ENCODE measurements around the gene COL27A1.

COL27A1 gene

GRCh38 chr9:114235033-114235661 lies 79.8 kb downstream of the COL27A1 start:
- Histone ChIP-seq H3K9me3 (ENCODE audit: control insufficient read depth, insufficient read depth, low read depth, low read length) (no peaks in the 10 kb centered on the region), H3K4me3 (ENCODE audit: low read depth, low read length) (no peak overlapping the region), H3K36me3 (ENCODE audit: control insufficient read depth in 2 of 2, insufficient read depth in 1 of 2, low read length in 2 of 2) (no peaks in the 10 kb centered on the region), H3K27ac (ENCODE audit: extremely low read depth, low read depth, low read length) (no peak overlapping the region), H3K4me1 (ENCODE audit: control insufficient read depth, insufficient read depth, low read length) (no peaks in the 10 kb centered on the region)
- no peak for TF ChIP-seq ZEB2 (tag by site-specific recombination; IDR thresholded peaks at IDR 0.05)
- TF ChIP-seq ZNF510 (tag by site-specific recombination; IDR thresholded peaks at IDR 0.05; ENCODE audit: insufficient replicate concordance), result no peak
- TF ChIP-seq ZNF391 (tag by site-specific recombination; IDR thresholded peaks at IDR 0.05; ENCODE audit: borderline replicate concordance, low read depth), result no peak
- TF ChIP-seq HOXA7 (CRISPR knock-in tag; IDR thresholded peaks at IDR 0.05; ENCODE audit: borderline replicate concordance), result no peak
- no peak for TF ChIP-seq ZNF544 (tag by site-specific recombination; IDR thresholded peaks at IDR 0.05)
- TF ChIP-seq ZSCAN23 (tag by site-specific recombination; IDR thresholded peaks at IDR 0.05), result no peak
- TF ChIP-seq ZNF560 (tag by site-specific recombination; IDR thresholded peaks at IDR 0.05; ENCODE audit: borderline replicate concordance), result no peak
- no peak for TF ChIP-seq ZNF747 (tag by site-specific recombination; IDR thresholded peaks at IDR 0.05)
- TF ChIP-seq ZSCAN16 (tag by site-specific recombination; IDR thresholded peaks at IDR 0.05), result no peak
- TF ChIP-seq ZNF645 (tag by site-specific recombination; IDR thresholded peaks at IDR 0.05), result no peak
- TF ChIP-seq PRDM4 (tag by site-specific recombination; IDR thresholded peaks at IDR 0.05), result no peak
- no peak for TF ChIP-seq PATZ1 (tag by site-specific recombination; IDR thresholded peaks at IDR 0.05)
- no peak for TF ChIP-seq ZNF792 (tag by site-specific recombination; IDR thresholded peaks at IDR 0.05)
- TF ChIP-seq GLI2 (tag by site-specific recombination; IDR thresholded peaks at IDR 0.05; ENCODE audit: borderline replicate concordance, low read depth), result no peak
- ChIA-PET CTCF (interaction anchor here (0.9 to 1.3 kb wide), 2 partner anchors 16 to 56 kb away, joined by 3 read pairs; no protein-coding TSS in a partner anchor), POLR2A (no interaction called here)

- no peak overlapping the region for H3K27ac ChIP-seq (ENCODE audit: extremely low read depth, low read depth, low read length)
- TF ChIP-seq ZNF837 (tag by site-specific recombination; IDR thresholded peaks at IDR 0.05), result no peak
- TF ChIP-seq ZFP3 (tag by site-specific recombination; IDR thresholded peaks at IDR 0.05; ENCODE audit: low read depth), result no peak
- no peak for TF ChIP-seq SALL2 (tag by site-specific recombination; IDR thresholded peaks at IDR 0.05; ENCODE audit: borderline replicate concordance)
- TF ChIP-seq ZNF292 (tag by site-specific recombination; IDR thresholded peaks at IDR 0.05; ENCODE audit: borderline replicate concordance, low read depth), result no peak
- TF ChIP-seq ZNF639 (tag by site-specific recombination; IDR thresholded peaks at IDR 0.05), result no peak
- no peak for TF ChIP-seq GLIS1 (tag by site-specific recombination; IDR thresholded peaks at IDR 0.05)
- no peak for TF ChIP-seq ZBTB20 (tag by site-specific recombination; IDR thresholded peaks at IDR 0.05)
- TF ChIP-seq ZFHX2 (tag by site-specific recombination; conservative IDR thresholded peaks at IDR 0.05), result no peak
- no peak for TF ChIP-seq PRDM10 (tag by site-specific recombination; IDR thresholded peaks at IDR 0.05)
- CTCF ChIA-PET, result interaction anchor here (0.6 to 1.6 kb wide), 5 partner anchors 28 to 198 kb away, joined by 3 to 5 read pairs (median 4); no protein-coding TSS in a partner anchor
Observed at GRCh38 chr9:114236391-114237138, 81.2 kb downstream of the COL27A1 start.

More at GRCh38 chr9:114236391-114237138, 81.2 kb downstream of the COL27A1 start:
- H3K4me1 ChIP-seq (ENCODE audit: control insufficient read depth, insufficient read depth, low read length), result no peaks in the 10 kb centered on the region
- H3K9me3 ChIP-seq (ENCODE audit: control insufficient read depth, insufficient read depth, low read depth, low read length), result no peaks in the 10 kb centered on the region
- H3K36me3 ChIP-seq (ENCODE audit: control insufficient read depth in 2 of 2, insufficient read depth in 1 of 2, low read length in 2 of 2), result no peaks in the 10 kb centered on the region
- POLR2A ChIA-PET, result no interaction called here
- H3K4me3 ChIP-seq (ENCODE audit: low read depth, low read length), result no peak overlapping the region

All from HEK293 (cell line).